K562 (cell line): Measurements from ENCODE around the gene NMUR1. TPM values are rescaled to one million over a fixed set of nuclear protein-coding genes. Genes with fewer than 3 reads are reported as not detected.

Source experiments
- CREM ChIP-seq: IDR thresholded peaks from 2 replicates; pipeline ENCODE4 v1.6.1; 2014; ENCODE audit warnings: antibody characterized with exemption, low read depth
- DEAF1 ChIP-seq: fragments of 450-650 bp; formaldehyde crosslinking; IDR thresholded peaks from 2 replicates; pipeline ENCODE4 v1.4.0; 2020; ENCODE audit warnings: mild to moderate bottlenecking, moderate library complexity
- ELF2 ChIP-seq: fragments of 250-450 bp; sonication (Bioruptor Pico); IDR thresholded peaks from 2 replicates; pipeline ENCODE4 v1.5.0; 2021; ENCODE audit warnings: mild to moderate bottlenecking
- ELK1 ChIP-seq: sonication (generic); formaldehyde crosslinking; IDR thresholded peaks from 2 replicates; pipeline ENCODE4 v1.8.1; 2022; ENCODE audit warnings: missing genetic modification reagents
- FOXJ3 ChIP-seq: sonication (generic); formaldehyde crosslinking; IDR thresholded peaks from 2 replicates; pipeline ENCODE4 v1.4.0; 2020; ENCODE audit warnings: mild to moderate bottlenecking, missing genetic modification reagents
- HDAC3 ChIP-seq: fragments of 450-650 bp; IDR thresholded peaks from 2 replicates; pipeline ENCODE4 v1.6.1; 2018; ENCODE audit warnings: borderline replicate concordance, mild to moderate bottlenecking, moderate library complexity; ENCODE audit not compliant: partially characterized antibody
- HES1 ChIP-seq: fragments of 450-650 bp; IDR thresholded peaks from 2 replicates; pipeline ENCODE4 v1.6.1; 2016; ENCODE audit warnings: low read depth, mild to moderate bottlenecking, moderate library complexity
- KDM1A ChIP-seq, 2 experiments: fragments of 450-650 bp; IDR thresholded peaks; 2 replicates each; pipeline ENCODE4 v1.6.1; 2016; ENCODE audit warnings: mild to moderate bottlenecking in 2 of 2
- NFIC ChIP-seq: fragments of 450-650 bp; IDR thresholded peaks from 2 replicates; pipeline ENCODE4 v1.6.1; 2017; ENCODE audit warnings: mild to moderate bottlenecking, inconsistent platforms
- NR0B1 ChIP-seq: fragments of 450-650 bp; IDR thresholded peaks from one replicate; pipeline ENCODE4 v1.6.1; 2018; ENCODE audit warnings: mild to moderate bottlenecking, moderate library complexity; ENCODE audit not compliant: partially characterized antibody
- PTBP1 ChIP-seq: fragments of 200-400 bp; formaldehyde crosslinking; IDR thresholded peaks from 2 replicates; pipeline ENCODE4 v1.6.1; 2017; ENCODE audit warnings: low read depth, low read length
- RBFOX2 ChIP-seq: fragments of 200-400 bp; formaldehyde crosslinking; IDR thresholded peaks from 2 replicates; pipeline ENCODE4 v1.6.1; 2017; ENCODE audit warnings: low read depth, mild to moderate bottlenecking, low read length, moderate library complexity
- RBM25 ChIP-seq: fragments of 200-400 bp; formaldehyde crosslinking; IDR thresholded peaks from 2 replicates; pipeline ENCODE4 v1.6.1; 2018; ENCODE audit warnings: low read length, low read depth, moderate library complexity; ENCODE audit not compliant: severe bottlenecking
- RCOR1 ChIP-seq, 2 experiments: IDR thresholded peaks; 2 replicates each; pipeline ENCODE4 v1.6.1; 2012; ENCODE audit warnings: low read depth in 2 of 2, low read length in 2 of 2, borderline replicate concordance in 1 of 2, improper control_type of control experiment in 1 of 2
- RNF2 ChIP-seq: sonication (generic); IDR thresholded peaks from 2 replicates; pipeline ENCODE4 v1.6.1; 2016
- SMAD4 ChIP-seq: fragments of 250-450 bp; sonication (Bioruptor Pico); conservative IDR thresholded peaks from 2 replicates; pipeline ENCODE4 v1.8.0; 2021; ENCODE audit warnings: inconsistent platforms, mild to moderate bottlenecking, moderate library complexity
- SMARCA5 ChIP-seq: fragments of 450-650 bp; IDR thresholded peaks from 2 replicates; pipeline ENCODE4 v1.6.1; 2016
- TEAD1 ChIP-seq, 2 experiments: fragments of 450-650 bp in 1 of 2; sonication (generic) in 1 of 2; formaldehyde crosslinking; IDR thresholded peaks; 2 replicates each; pipeline versions ENCODE4 v1.4.0 to v1.8.0; 2020 to 2022; ENCODE audit warnings: mild to moderate bottlenecking in 2 of 2, missing genetic modification reagents in 1 of 2
- THRB ChIP-seq: fragments of 450-650 bp; formaldehyde crosslinking; conservative IDR thresholded peaks from 2 replicates; pipeline ENCODE4 v1.4.0; 2022; ENCODE audit warnings: mild to moderate bottlenecking, missing genetic modification characterization
- ZNF134 ChIP-seq: fragments of 250-450 bp; sonication (Bioruptor Pico); conservative IDR thresholded peaks from 2 replicates; pipeline ENCODE4 v1.4.0; 2020
- ZNF830 ChIP-seq: fragments of 250-450 bp; sonication (Bioruptor Pico); IDR thresholded peaks from 2 replicates; pipeline ENCODE4 v1.5.0; 2021; ENCODE audit warnings: mild to moderate bottlenecking
- polyA plus RNA-seq, 8 experiments: library from polyadenylated mRNA; depleted of rRNA in 4 of 8; stranded (reverse) in 5 of 8; unstranded in 3 of 8; fragments of >200 nt; fragmentation: Nextera tagmentation in 2 of 8; fragmentation: Illumina TruSeq in 1 of 8; extraction: Ambion mirVana in 2 of 8; extraction: Trizol in 1 of 8; gene quantifications; 2 replicates each; pipeline versions ENCODE4 v1.2.1 to v1.2.3, GENCODE V29; 2011 to 2014; ENCODE audit warnings: inconsistent platforms in 1 of 8, missing spikeins in 1 of 8
- total RNA-seq, 7 experiments: library from RNA; depleted of rRNA in 6 of 7; stranded (reverse); fragments of >200 nt in 6 of 7; fragmentation: Illumina TruSeq in 2 of 7; extraction: Trizol in 2 of 7; gene quantifications; 2 replicates each; pipeline versions ENCODE4 v1.2.1 to v1.2.3, GENCODE V29; 2011 to 2021; ENCODE audit warnings: low replicate concordance in 1 of 7

NMUR1 gene
- total and polyA plus RNA-seq, 9 of the 15 experiments (the other 6 are each of a cell fraction or from before 2014, with no cell fraction given), result 0.01 to 0.27 (median 0.15) TPM

- TF ChIP-seq DEAF1 (CRISPR knock-in tag) (peak; percentile 71), FOXJ3 (CRISPR knock-in tag) (no peak), ELK1 (CRISPR knock-in tag) (no peak), RCOR1 (IDR thresholded peaks at IDR 0.05; ENCODE audit: borderline replicate concordance in 1 of 2, low read depth in 2 of 2, low read length in 2 of 2) (peak; percentile 32 to 88; a peak in 3 of 4 replicates), RBFOX2 (peak; percentile 53), RNF2 (peak; percentile 35; the same call in 1 of the 2 replicates), ELF2 (no peak), THRB (CRISPR knock-in tag) (no peak), ZNF134 (0 out of 2 replicates have a peak, but pooled peaks have one; percentile 12), KDM1A (IDR thresholded peaks at IDR 0.05) (peak; percentile 68 to 82), SMARCA5 (peak; percentile 89; the same call in 1 of the 2 replicates), HES1 (no peak), NR0B1 (no peak), ZNF830 (CRISPR knock-in tag) (no peak), HDAC3 (no peak), TEAD1 (CRISPR knock-in tag; IDR thresholded peaks at IDR 0.05) (0 out of 4 replicates have a peak, but pooled peaks of 1 of the 2 experiments have one; percentile 45), PTBP1 (peak; percentile 63; the same call in 1 of the 2 replicates), CREM (peak; percentile 51; the same call in 1 of the 2 replicates), NFIC (peak; percentile 30; the same call in 1 of the 2 replicates), SMAD4 (CRISPR knock-in tag) (peak; percentile 70), RBM25 (peak; percentile 76)
Observed at GRCh38 chr2:231530099-231531011, at the start of gene NMUR1 (continued).
